Natural killer cell (primary cell): ENCODE data around the gene PTGS2. TPM values are rescaled to one million over a fixed set of nuclear protein-coding genes. Genes with fewer than 3 reads are reported as not detected.

Experiments used
- ATAC-seq, 3 donors: fragments of 150-1000 bp in 2 of 3; fragments of 200-7000 bp in 1 of 3; cut with Tn5 transposase; 1 replicate in 1 of 3; 2 replicates in 2 of 3; pipeline ENCODE4 v1.10.0; 2021; ENCODE audit warnings: mild to moderate bottlenecking in 2 of 3, moderate library complexity in 2 of 3
- DNase-seq, 2 donors: peaks; one replicate each; pipeline versions ENCODE4 v3.0.0 to v3.0.0-alpha.2; 2013 to 2021; ENCODE audit warnings: mixed read lengths in 1 of 2
- H3K27ac ChIP-seq: one replicate; pipeline ENCODE4 v1.5.1; 2013; ENCODE audit warnings: mild to moderate bottlenecking, low read length
- H3K27me3 ChIP-seq: one replicate; pipeline ENCODE4 v1.6.1; 2013; ENCODE audit warnings: low read length; ENCODE audit not compliant: control insufficient read depth, insufficient read depth
- H3K36me3 ChIP-seq: one replicate; pipeline ENCODE4 v1.6.1; 2013; ENCODE audit warnings: low read length; ENCODE audit not compliant: control insufficient read depth, insufficient read depth
- H3K4me1 ChIP-seq: one replicate; pipeline ENCODE4 v1.6.1; 2013; ENCODE audit warnings: low read length; ENCODE audit not compliant: control insufficient read depth, insufficient read depth
- H3K4me3 ChIP-seq: one replicate; pipeline ENCODE4 v1.5.1; 2013; ENCODE audit warnings: low read length
- H3K9me3 ChIP-seq: one replicate; pipeline ENCODE4 v1.6.1; 2013; ENCODE audit warnings: low read length; ENCODE audit not compliant: control insufficient read depth, insufficient read depth
- H3K27ac Mint-ChIP-seq, 2 donors: one replicate each; pipeline ENCODE4 v1.8.0; 2022; ENCODE audit warnings: mild to moderate bottlenecking in 2 of 2, mixed read lengths in 2 of 2, moderate library complexity in 1 of 2
- H3K27me3 Mint-ChIP-seq, 2 donors: one replicate each; pipeline ENCODE4 v1.8.0; 2022; ENCODE audit warnings: low read depth in 2 of 2, mixed read lengths in 2 of 2
- H3K36me3 Mint-ChIP-seq: one replicate; pipeline ENCODE4 v1.8.0; 2022; ENCODE audit warnings: mixed read lengths
- H3K4me1 Mint-ChIP-seq, 2 donors: one replicate each; pipeline ENCODE4 v1.8.0; 2022; ENCODE audit warnings: mixed read lengths in 2 of 2
- H3K4me3 Mint-ChIP-seq: one replicate; pipeline ENCODE4 v1.8.0; 2022; ENCODE audit warnings: mild to moderate bottlenecking, moderate library complexity, mixed read lengths
- H3K9me3 Mint-ChIP-seq, 2 donors: one replicate each; pipeline ENCODE4 v1.8.0; 2022; ENCODE audit warnings: mixed read lengths in 2 of 2
- CTCF ChIP-seq: fragments of 200-600 bp; IDR thresholded peaks from one replicate; pipeline ENCODE4 v1.8.0; 2022; ENCODE audit warnings: antibody characterized with exemption
- WGBS: methylation state at CpG from one replicate; pipeline ENCODE4 v1.1.7; 2013; ENCODE audit warnings: missing lambda C conversion rate; ENCODE audit not compliant: insufficient coverage; 5-methylcytosine and 5-hydroxymethylcytosine counted together
- intact Hi-C: fragments of 100-400 bp; cut with micrococcal nuclease; formaldehyde crosslinking; loops from one replicate; pipeline ENCODE4 v1.14.2; 2022
- total RNA-seq, 4 donors: library from RNA; stranded (reverse); fragments of 120-200 nt in 1 of 4; gene quantifications; one replicate each; pipeline versions ENCODE4 v1.2.3 to v1.2.4, GENCODE V29; 2013 to 2022

PTGS2 gene
- total RNA-seq, 3 donors from 2014 or later (not counting 1 experiment from before 2014, with no cell fraction given) = 4.0 to 32.8 (median 6.9) TPM

DNA sequence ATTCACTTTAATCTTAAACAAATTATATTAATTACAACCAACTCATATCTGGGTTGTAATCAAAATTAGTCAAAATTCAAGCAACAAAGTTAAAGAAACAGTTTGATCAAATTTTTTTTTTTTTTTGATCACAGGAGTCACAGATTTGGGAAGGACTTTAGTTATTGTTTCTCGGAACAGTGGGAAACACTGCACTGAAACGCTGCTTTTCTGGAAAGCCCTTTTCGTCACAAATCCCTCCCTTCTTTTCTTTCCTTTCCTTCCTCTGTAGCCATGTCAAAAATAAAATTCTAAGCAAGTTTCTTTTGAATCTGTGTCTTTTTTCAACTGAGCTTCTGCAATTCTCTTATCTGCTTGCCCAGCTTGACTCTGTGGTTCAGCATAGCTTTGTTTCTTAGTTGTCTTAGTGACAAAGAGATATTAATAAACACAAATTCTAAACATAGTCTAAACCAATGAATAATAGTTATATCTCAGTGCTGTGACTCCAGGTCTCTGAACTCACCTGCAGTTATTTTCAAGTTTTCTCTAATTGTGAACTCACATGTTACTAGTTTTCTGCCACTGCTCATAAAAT lies 53.8 kb downstream of the PTGS2 start:
- intact Hi-C loops = no loop called here
- no peak overlapping the region for H3K27ac Mint-ChIP-seq
- Histone ChIP-seq H3K4me1 (peaks cover 4% of the 10 kb centered on the region), H3K27me3 (no peaks in the 10 kb centered on the region), H3K9me3 (no peaks in the 10 kb centered on the region), H3K27ac (no peak overlapping the region), H3K4me3 (no peak overlapping the region), H3K36me3 (no peaks in the 10 kb centered on the region)
- H3K4me3 Mint-ChIP-seq = no peak overlapping the region
- no peaks in the 10 kb centered on the region for H3K27me3 Mint-ChIP-seq
- H3K9me3 Mint-ChIP-seq = no peaks in the 10 kb centered on the region
- H3K4me1 Mint-ChIP-seq = peaks cover 5 to 7% of the 10 kb centered on the region in 2 donors
- WGBS = 39% methylated on average over 3 of the region's 3 CpGs
- ATAC-seq = no peak
- no peak for DNase-seq
- no peak for TF ChIP-seq CTCF
- no peaks in the 10 kb centered on the region for H3K36me3 Mint-ChIP-seq

GRCh38 chr1:186623551-186623950 lies 56.7 kb downstream of the PTGS2 start:
- H3K4me3 Mint-ChIP-seq = no peak overlapping the region
- no peaks in the 10 kb centered on the region for H3K36me3 ChIP-seq
- no peaks in the 10 kb centered on the region for H3K36me3 Mint-ChIP-seq
- no peaks in the 10 kb centered on the region for H3K27me3 ChIP-seq
- peaks cover 23 to 26% of the 10 kb centered on the region in 2 donors for H3K4me1 Mint-ChIP-seq
- 89% methylated on average over 5 of the region's 6 CpGs for whole genome bisulfite sequencing
- DNase-seq = no peak
- peak in 1 of 3 donors; percentile 43 for ATAC-seq
- intact Hi-C loops = no loop called here
- no peaks in the 10 kb centered on the region for H3K27me3 Mint-ChIP-seq
- H3K4me1 ChIP-seq = peaks cover 12% of the 10 kb centered on the region
- H3K27ac ChIP-seq = no peak overlapping the region
- no peaks in the 10 kb centered on the region for H3K9me3 ChIP-seq
- no peak for TF ChIP-seq CTCF
- no peaks in the 10 kb centered on the region for H3K9me3 Mint-ChIP-seq
- no peak overlapping the region for H3K27ac Mint-ChIP-seq
- H3K4me3 ChIP-seq = no peak overlapping the region

Other genes with a start within 250 kb of the PTGS2 start
- gene PDC, start 219.3 kb downstream of the PTGS2 start, total RNA-seq = not detected
- 1 to 10 TPM in 1 of 3 donors, under 1 TPM in 2; 0.33 to 1.3 (median 0.45) TPM for gene PLA2G4A, start 148.5 kb upstream of the PTGS2 start, total RNA-seq